Activated CD8-positive, alpha-beta T cell treated with anti-CD3 and anti-CD28 coated beads for 36 hours (primary cell): Measurements from ENCODE around the gene COLEC11. TPM values are rescaled to one million over a fixed set of nuclear protein-coding genes. Genes with fewer than 3 reads are reported as not detected.

Experiments used
- ATAC-seq: fragments of 200-7000 bp; cut with Tn5 transposase; one replicate; pipeline ENCODE4 v1.10.0; 2021; ENCODE audit warnings: mild to moderate bottlenecking, moderate library complexity
- CTCF ChIA-PET: fragments of 350-600 bp; sonication (Branson Sonifier 250); formaldehyde crosslinking; loops from one replicate; lab custom pipeline; 2021; ENCODE audit warnings: antibody characterized with exemption; lab: Charles Lee
- POLR2A ChIA-PET: fragments of 350-600 bp; sonication (Branson Sonifier 250); formaldehyde crosslinking; loops from one replicate; lab custom pipeline; 2021; ENCODE audit warnings: antibody characterized with exemption; lab: Charles Lee
- DNase-seq: peaks from one replicate; pipeline ENCODE4 v3.0.0-alpha.2; 2020
- H3K27ac Mint-ChIP-seq: one replicate; pipeline ENCODE4 v1.8.0; 2021; ENCODE audit warnings: mild to moderate bottlenecking, mixed read lengths
- H3K27me3 Mint-ChIP-seq: one replicate; pipeline ENCODE4 v1.8.0; 2021; ENCODE audit warnings: mixed read lengths
- H3K36me3 Mint-ChIP-seq: one replicate; pipeline ENCODE4 v1.8.0; 2021; ENCODE audit warnings: low read depth, mixed read lengths
- H3K4me1 Mint-ChIP-seq: one replicate; pipeline ENCODE4 v1.8.0; 2021; ENCODE audit warnings: low read depth, mixed read lengths
- H3K4me3 Mint-ChIP-seq: one replicate; pipeline ENCODE4 v1.8.0; 2021; ENCODE audit warnings: mild to moderate bottlenecking, moderate library complexity, mixed read lengths
- H3K9me3 Mint-ChIP-seq: one replicate; pipeline ENCODE4 v1.8.0; 2021; ENCODE audit warnings: mixed read lengths
- CTCF ChIP-seq: fragments of 200-600 bp; IDR thresholded peaks from one replicate; pipeline ENCODE4 v1.8.0; 2022; ENCODE audit warnings: antibody characterized with exemption, mild to moderate bottlenecking
- intact Hi-C: fragments of 100-400 bp; cut with micrococcal nuclease; formaldehyde crosslinking; loops from one replicate; pipeline ENCODE4 v1.10.0; 2022
- total RNA-seq, 2 experiments: library from RNA; stranded (reverse); gene quantifications; one replicate each; pipeline ENCODE4 v1.2.3, GENCODE V29; 2021

Gene COLEC11
- total RNA-seq, 2 experiments from 2014 or later: 0.49 TPM; not detected in 1

DNA sequence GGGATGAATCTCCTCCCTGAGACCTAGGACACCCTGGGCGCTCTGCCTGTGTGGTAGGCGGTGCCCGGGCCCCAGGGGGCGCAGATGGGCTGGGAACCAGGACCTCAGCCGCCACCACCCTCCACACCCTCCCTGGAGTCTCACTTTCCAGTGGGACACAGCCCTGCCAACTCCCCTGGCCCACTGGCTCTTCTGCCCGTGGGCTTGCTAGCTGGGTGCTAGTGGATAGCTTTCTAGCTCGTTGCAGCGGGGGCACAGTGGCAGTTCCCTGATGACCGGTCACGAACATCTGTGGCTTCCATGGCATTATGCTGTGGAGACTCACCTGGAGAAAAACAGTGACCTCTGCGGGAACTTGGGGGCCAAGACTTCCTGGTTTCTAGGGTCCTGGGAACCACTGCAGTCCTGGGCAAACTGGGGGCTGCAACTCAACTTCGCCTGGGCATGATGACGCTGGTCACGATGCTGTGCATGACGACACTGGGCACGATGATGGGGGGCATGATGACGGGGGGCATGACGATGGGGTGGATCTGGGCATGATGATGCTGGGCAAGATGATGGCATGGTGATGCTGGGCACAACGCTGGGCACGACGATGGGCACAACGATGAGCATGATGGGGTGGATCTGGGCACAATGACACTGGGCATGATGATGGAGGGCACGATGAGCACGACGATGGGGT lies 32.0 kb downstream of the COLEC11 start:
- DNase-seq (no peak), ATAC-seq (no peak)
- H3K27me3 Mint-ChIP-seq: peaks cover 3% of the 10 kb centered on the region
- H3K4me3 Mint-ChIP-seq: no peak overlapping the region
- ChIA-PET CTCF (no interaction called here), POLR2A (no interaction called here)
- H3K27ac Mint-ChIP-seq: no peak overlapping the region
- H3K9me3 Mint-ChIP-seq: no peaks in the 10 kb centered on the region
- no peaks in the 10 kb centered on the region for H3K4me1 Mint-ChIP-seq
- intact Hi-C loops: no loop called here
- no peaks in the 10 kb centered on the region for H3K36me3 Mint-ChIP-seq
- TF ChIP-seq CTCF: no peak

DNA sequence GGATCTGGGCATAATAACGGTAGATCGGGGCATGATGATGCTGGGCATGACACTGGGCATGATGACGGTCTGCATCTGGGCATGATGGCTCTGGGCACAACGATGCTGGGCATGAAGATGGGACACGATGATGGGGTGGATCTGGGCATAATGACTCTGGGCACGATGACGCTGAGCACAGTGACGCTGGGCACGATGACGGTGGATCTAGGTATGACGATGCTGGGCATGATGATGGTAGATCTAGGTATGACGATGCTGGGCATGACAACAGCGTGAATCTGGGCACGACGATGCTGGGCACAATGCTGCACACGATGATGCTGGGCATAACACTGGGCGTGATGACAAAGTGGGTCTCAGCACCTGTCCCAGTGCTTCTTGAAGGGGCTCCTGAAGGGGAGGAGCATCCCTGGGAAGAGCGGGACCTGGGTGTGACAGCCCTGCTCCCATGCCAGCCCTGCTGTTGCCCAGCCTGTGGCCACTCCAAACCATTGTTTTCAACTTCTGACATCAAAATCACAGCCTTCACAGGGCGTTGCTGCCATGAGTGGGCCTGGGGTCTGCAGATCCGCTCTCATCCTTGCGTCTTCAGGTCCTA lies 32.7 kb downstream of the COLEC11 start:
- no peak for DNase-seq
- POLR2A ChIA-PET: no interaction called here

GRCh38 chr2:3628241-3628679 lies 33.3 kb downstream of the COLEC11 start:
- DNase-seq: no peak
- no peak for TF ChIP-seq CTCF
- intact Hi-C loops: no loop called here
- no peak overlapping the region for H3K4me3 Mint-ChIP-seq
- H3K27ac Mint-ChIP-seq: no peak overlapping the region
- H3K4me1 Mint-ChIP-seq: no peaks in the 10 kb centered on the region
- peaks cover 3% of the 10 kb centered on the region for H3K27me3 Mint-ChIP-seq
- CTCF ChIA-PET: interaction anchor here (1.3 kb wide), 1 partner anchor 25 kb away, joined by 3 read pairs; no protein-coding TSS in a partner anchor
- no peaks in the 10 kb centered on the region for H3K36me3 Mint-ChIP-seq
- H3K9me3 Mint-ChIP-seq: no peaks in the 10 kb centered on the region
- ATAC-seq: no peak
- POLR2A ChIA-PET: no interaction called here

More for the DNA sequence above, 32.7 kb downstream of the COLEC11 start:
- no peak for ATAC-seq
- Mint-ChIP-seq H3K4me3 (no peak overlapping the region), H3K36me3 (no peaks in the 10 kb centered on the region), H3K27me3 (peaks cover 3% of the 10 kb centered on the region), H3K9me3 (no peaks in the 10 kb centered on the region), H3K4me1 (no peaks in the 10 kb centered on the region), H3K27ac (no peak overlapping the region)
- TF ChIP-seq CTCF: no peak
- intact Hi-C loops: no loop called here
- CTCF ChIA-PET: no interaction called here

- ChIA-PET CTCF (interaction anchor here (1.3 kb wide), 1 partner anchor 24 kb away, joined by 3 read pairs; no protein-coding TSS in a partner anchor), POLR2A (no interaction called here)
- Mint-ChIP-seq H3K9me3 (no peaks in the 10 kb centered on the region), H3K27me3 (peaks cover 3% of the 10 kb centered on the region), H3K27ac (no peak overlapping the region), H3K4me3 (no peak overlapping the region), H3K4me1 (no peaks in the 10 kb centered on the region), H3K36me3 (no peaks in the 10 kb centered on the region)
- TF ChIP-seq CTCF: no peak
- DNase-seq (peak; percentile 22), ATAC-seq (no peak)
- intact Hi-C loops: no loop called here
These were observed 33.9 kb downstream of the COLEC11 start for GRCh38 chr2:3628800-3629199.

DNA sequence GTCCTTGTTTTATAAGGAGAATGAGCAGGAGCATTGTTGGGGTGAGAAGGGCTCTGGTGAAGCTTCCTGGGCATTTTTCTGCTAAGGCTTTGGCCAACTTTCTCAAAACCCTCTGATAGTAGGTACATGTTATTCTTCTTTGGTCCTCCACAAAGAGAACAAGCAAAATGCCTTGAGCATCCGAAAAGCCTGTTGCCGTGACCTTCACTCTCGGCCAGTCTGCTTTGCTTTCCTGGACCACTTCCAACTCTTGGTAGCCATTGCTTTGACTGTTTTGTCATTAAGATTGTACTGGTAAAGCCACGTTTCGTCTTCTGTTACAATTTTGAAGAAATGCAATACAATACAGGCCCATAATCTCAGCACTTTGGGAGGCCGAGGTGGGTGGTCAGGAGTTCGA lies 35.7 kb downstream of the COLEC11 start:
- no peaks in the 10 kb centered on the region for H3K9me3 Mint-ChIP-seq
- no peaks in the 10 kb centered on the region for H3K36me3 Mint-ChIP-seq
- CTCF ChIA-PET: no interaction called here
- H3K4me3 Mint-ChIP-seq: no peak overlapping the region
- intact Hi-C loops: no loop called here
- no peak for ATAC-seq
- no peak for TF ChIP-seq CTCF
- no peaks in the 10 kb centered on the region for H3K4me1 Mint-ChIP-seq
- no peak overlapping the region for H3K27ac Mint-ChIP-seq
- POLR2A ChIA-PET: no interaction called here
- H3K27me3 Mint-ChIP-seq: peaks cover 3% of the 10 kb centered on the region
- no peak for DNase-seq
